Lower leg skin (tissue), 3 donors: ENCODE measurements around the gene INO80E.

ENCODE experiments used
- CTCF ChIP-seq, 3 donors: fragments of 450-650 bp; IDR thresholded peaks; one replicate each; pipeline ENCODE4 v1.5.1; 2016; ENCODE audit warnings: antibody characterized with exemption in 3 of 3, mild to moderate bottlenecking in 3 of 3, moderate library complexity in 2 of 3
- POLR2A ChIP-seq, 2 donors: fragments of 450-650 bp; IDR thresholded peaks; one replicate each; pipeline ENCODE4 v1.6.1; 2016 to 2017; ENCODE audit warnings: antibody characterized with exemption in 2 of 2, mild to moderate bottlenecking in 1 of 2, moderate library complexity in 1 of 2

- TF ChIP-seq CTCF (IDR thresholded peaks at IDR 0.05) (no peak), POLR2A (IDR thresholded peaks at IDR 0.05) (no peak)
These were observed 7.8 kb downstream of the INO80E start for GRCh38 chr16:30003670-30004423.
